Midbrain (tissue), 1 donor: Measurements from ENCODE around the gene FAM236B.
"Not testable (repeated sequence)": the region's sequence is repeated elsewhere in the genome, so short reads cannot be mapped to it uniquely, and the experiment has no call there.

Experiments used
- DNase-seq: peaks from one replicate; lab custom pipeline; 2025; lab: John Stamatoyannopoulos, UW

The FAM236B gene

GRCh38 chrX:72782560-72782959 is at the start of gene FAM236B:
Gene FAM236B (minus strand): TSS chrX:72782660. CDS start chrX:72782560, 100 bp downstream.
- DNase-seq = not testable (repeated sequence)

DNA sequence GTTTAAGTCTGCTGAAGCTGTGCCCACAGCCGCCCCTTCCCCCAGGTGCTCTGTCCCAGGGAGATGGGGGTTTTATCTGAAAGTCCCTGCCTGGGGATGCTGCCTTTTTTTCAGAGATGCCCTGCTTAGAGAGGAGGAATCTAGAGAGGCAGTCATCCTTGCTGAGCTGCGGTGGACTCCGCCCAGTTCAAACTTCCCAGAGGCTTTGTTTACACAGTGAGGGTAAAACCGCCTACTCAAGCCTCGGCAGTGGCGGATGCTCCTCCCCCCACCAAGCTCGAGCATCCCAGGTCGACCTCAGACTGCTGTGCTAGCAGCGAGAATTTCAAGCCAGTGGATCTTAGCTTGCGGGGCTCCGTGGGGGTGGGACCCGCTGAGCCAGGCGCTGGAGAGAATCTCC is 48.2 kb upstream of the FAM236B start:
- DNase-seq = not testable (repeated sequence)

GRCh38 chrX:72808110-72808509 is 25.6 kb upstream of the FAM236B start, which contains the start of gene FAM236D:
Gene FAM236D (minus strand): TSS chrX:72808210. CDS start chrX:72808110, 100 bp downstream.
- DNase-seq = not testable (repeated sequence)

GRCh38 chrX:72790390-72790789 is 7.9 kb upstream of the FAM236B start:
- not testable (repeated sequence) for DNase-seq

GRCh38 chrX:72788142-72788541 is 5.7 kb upstream of the FAM236B start:
- DNase-seq = not testable (repeated sequence)

GRCh38 chrX:72783964-72784363 is 1.5 kb upstream of the FAM236B start:
- DNase-seq = not testable (repeated sequence)

DNA sequence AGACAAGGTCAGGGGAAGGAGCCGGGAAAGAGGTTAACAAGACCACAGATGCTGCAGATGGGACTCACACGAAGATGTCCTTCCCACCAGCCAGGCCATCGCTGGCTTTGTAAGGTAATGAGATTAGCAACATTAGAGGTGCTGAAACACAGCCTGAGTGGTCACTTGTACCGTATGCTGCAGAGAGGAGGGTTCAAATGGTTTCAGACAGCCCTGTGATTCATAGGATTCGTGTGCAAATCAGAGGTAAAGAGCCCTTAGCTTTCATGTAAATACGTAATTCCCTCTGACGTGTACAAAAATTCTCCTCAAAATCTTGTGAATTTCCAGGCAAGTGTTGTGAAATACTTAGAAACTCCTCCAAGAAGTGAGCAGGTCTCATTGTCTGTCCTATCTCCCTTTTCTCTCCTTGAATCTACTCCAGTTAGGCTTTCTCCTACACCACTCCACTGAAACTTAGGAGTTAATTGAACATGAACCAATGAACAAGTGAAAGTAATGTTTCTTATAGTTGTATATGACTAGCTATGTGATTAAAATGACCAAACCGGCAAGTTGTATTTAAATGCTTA is 991 bp upstream of the FAM236B start:
- DNase-seq = not testable (repeated sequence)

- DNase-seq = not testable (repeated sequence)
These were observed 4.3 kb downstream of the FAM236B start for GRCh38 chrX:72778146-72778545.

DNA sequence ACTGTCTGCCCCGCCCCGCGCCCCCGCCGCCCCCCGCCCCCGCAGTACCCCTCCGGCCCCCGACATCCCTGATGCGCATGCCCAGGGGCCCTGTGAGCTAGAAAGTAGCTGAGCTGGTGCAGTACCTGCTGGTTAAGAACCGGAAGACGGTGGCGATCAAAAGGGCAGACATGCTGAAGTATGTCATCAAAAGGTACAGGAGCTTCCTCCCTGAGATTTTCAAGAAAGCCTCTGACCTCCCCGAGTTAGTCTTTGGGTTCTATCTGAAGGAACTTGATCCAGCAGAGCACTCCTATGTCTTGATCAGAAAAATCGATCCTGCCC is 5.0 kb downstream of the FAM236B start:
- DNase-seq = not testable (repeated sequence)

DNA sequence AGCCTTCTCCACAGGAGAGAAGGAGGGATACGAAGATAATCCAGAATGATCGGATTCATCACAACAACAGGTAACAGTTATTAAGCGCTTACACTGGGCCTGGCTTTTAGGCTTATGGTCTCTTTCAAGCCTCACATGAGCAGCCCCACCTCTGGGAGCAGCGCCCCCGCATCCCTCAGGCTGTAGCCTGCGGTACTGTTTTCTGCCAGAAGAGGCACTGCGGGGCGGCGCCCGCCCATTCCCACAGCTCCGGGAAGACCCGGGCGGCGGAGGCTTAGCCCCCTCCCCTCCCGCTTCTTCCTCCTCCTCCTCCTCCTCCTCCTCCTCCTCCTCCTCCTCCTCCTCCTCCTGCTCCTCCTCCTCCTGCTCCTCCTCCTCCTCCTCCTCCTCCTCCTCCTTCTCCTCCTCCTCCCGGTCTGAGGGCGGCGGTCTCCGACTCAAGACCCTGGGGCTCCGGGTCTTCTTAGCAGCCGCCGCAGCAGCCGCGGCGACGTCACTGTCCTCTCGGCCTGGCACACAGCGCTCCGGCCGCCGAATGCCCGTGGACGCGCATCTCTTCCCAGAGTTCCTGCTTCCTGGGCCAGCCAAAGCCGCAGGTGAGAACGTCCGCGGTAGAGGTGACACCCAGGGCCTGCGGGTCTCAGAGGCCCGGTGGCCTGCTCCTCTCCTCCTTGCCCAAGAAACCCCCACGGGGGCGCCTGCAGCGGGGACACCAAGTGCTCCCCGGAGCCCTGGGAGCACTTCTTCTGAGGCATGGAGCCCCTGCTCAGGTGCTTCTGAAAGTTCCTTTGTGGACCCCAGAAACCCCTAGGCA is 5.6 kb downstream of the FAM236B start, which contains the start of gene DMRTC1B:
TSS of gene DMRTC1B (plus strand) at position 238 of the 814 bp plus-strand sequence. CDS start 68,246 bp downstream, outside the sequence.
- not testable (repeated sequence) for DNase-seq

DNA sequence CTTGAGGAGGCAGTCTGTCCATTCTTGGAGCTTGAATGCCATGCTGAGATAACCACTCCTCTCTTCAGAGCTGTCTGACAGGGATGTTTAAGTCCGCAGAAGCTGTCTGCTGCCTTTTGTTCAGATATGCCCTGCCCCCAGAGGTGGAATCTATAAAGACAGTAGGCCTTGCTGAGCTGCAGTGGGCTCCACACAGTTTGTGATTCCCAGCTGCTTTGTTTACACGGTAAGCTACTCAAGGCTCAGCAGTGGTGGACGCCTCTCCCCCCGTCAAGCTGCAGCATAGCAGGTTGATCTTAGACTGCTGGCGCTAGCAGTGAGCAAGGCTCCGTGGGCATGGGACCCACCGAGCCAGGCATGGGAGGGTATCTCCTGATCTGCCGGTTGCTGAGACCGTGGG is 22.0 kb downstream of the FAM236B start:
- DNase-seq = not testable (repeated sequence)

DNA sequence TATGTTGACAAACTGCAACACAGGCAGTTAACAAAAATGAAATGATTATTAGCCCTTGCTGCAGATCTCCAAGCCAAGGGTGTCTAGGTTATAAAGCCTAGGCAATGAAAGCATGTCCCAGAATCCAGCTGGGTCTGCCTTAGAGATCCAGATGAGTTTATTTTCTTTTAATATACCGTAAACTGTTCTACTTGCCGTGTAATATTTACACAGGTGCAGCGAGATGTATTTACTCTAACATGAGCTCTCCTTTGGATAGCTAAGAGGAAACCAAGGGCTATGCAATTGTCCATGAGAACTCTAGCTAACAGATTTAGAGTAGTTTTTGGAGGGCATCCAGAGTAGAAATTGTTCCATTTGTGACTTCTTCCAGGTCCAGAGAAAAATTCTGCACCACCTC is 33.9 kb downstream of the FAM236B start:
- not testable (repeated sequence) for DNase-seq

DNA sequence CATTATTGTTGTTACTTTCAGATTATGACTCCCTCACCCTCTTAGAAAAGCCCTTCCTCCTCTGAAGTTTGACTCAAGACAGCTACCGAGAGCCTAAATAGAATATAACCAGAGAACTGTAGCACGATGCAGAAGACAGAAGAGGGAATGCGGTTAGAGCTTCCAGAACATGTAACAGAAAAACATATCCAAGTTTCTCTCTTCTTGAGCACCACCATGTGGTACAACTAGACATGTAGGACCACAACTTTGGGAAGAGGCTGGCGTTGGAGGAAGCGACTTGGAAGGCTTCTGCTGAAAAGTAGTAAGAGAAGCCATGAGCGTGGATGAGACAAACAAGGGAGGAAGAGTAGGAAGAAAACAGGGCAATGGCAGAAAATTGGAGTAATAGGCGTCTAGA is 36.9 kb downstream of the FAM236B start:
- DNase-seq = not testable (repeated sequence)

DNA sequence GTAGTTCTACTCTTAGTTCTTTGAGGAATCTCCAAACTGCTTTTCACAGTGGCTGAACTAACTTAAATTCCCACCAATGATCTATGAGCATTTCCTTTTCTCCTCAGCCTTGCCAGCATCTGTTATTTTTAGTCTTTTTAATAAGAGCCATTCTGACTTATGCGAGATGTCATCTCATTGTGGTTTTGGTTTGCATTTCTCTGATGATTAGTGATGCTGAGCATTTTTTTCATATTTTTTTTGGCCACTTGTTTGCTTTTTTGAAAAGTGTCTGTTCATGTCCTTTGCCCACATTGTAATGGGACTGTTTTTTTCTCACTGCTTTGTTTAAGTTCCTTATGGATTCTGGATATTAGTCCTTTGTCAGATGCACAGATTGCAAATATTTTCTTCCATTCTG is 46.9 kb downstream of the FAM236B start:
- no peak for DNase-seq

DNA sequence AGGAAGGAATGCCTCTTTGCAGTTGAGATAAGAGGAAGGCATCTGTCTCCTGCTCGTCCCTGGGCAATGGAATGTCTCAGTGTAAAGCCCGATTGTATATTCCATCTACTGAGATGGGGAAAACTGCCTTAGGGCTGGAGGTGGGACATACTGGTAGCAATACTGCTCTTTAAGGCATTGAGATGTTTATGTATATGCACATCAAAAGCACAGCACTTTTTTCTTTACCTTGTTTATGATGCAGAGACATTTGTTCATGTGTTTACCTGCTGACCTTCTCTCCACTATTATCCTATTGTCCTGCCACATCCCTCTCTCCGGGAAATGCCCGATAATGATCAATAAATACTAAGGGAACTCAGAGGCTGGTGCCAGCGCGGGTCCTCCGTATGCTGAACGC is 48.8 kb downstream of the FAM236B start:
- not testable (repeated sequence) for DNase-seq
